NT2/D1 (cell line): ENCODE measurements around the gene ZMAT5.

Experiments
- DNase-seq: peaks from one replicate; pipeline ENCODE4 v3.0.0-alpha.2; 2011; ENCODE audit warnings: low read depth, low spot score
- H3K27me3 ChIP-seq: 2 replicates; pipeline ENCODE4 v1.6.0; 2011; ENCODE audit warnings: mild to moderate bottlenecking; ENCODE audit not compliant: insufficient read length, insufficient read depth
- H3K36me3 ChIP-seq: 2 replicates; pipeline ENCODE4 v1.6.1; 2011; ENCODE audit warnings: mild to moderate bottlenecking, low read length, mixed read lengths; ENCODE audit not compliant: insufficient read depth, insufficient read length
- H3K4me1 ChIP-seq: 2 replicates; pipeline ENCODE4 v1.5.1; 2011; ENCODE audit not compliant: insufficient read depth, insufficient read length
- H3K4me3 ChIP-seq: 2 replicates; pipeline ENCODE4 v1.5.1; 2011; ENCODE audit warnings: low read depth; ENCODE audit not compliant: insufficient read length
- H3K9ac ChIP-seq: 2 replicates; pipeline ENCODE4 v1.6.0; 2011; ENCODE audit warnings: low read depth; ENCODE audit not compliant: insufficient read length
- H3K9me3 ChIP-seq: 2 replicates; pipeline ENCODE4 v1.5.1; 2011; ENCODE audit warnings: mild to moderate bottlenecking, low read length; ENCODE audit not compliant: insufficient read depth
- SUZ12 ChIP-seq: IDR thresholded peaks from 2 replicates; pipeline ENCODE4 v1.6.1; 2011; ENCODE audit not compliant: insufficient read length, insufficient read depth; ENCODE audit errors: extremely low read depth
- YY1 ChIP-seq: IDR thresholded peaks from 2 replicates; pipeline ENCODE4 v1.6.1; 2011; ENCODE audit not compliant: insufficient read length, insufficient read depth
- ZNF274 ChIP-seq: IDR thresholded peaks from 2 replicates; pipeline ENCODE4 v1.6.1; 2011; ENCODE audit warnings: mild to moderate bottlenecking, low read depth, low read length

Gene ZMAT5

GRCh38 chr22:29811377-29811776 is 44.6 kb upstream of the ZMAT5 start:
- Histone ChIP-seq H3K9me3 (no peaks in the 10 kb centered on the region), H3K9ac (no peak overlapping the region), H3K4me3 (no peak overlapping the region), H3K36me3 (peaks cover 78% of the 10 kb centered on the region), H3K4me1 (peaks cover 2% of the 10 kb centered on the region), H3K27me3 (no peaks in the 10 kb centered on the region)
- TF ChIP-seq ZNF274 (no peak), SUZ12 (no peak), YY1 (no peak)
- DNase-seq: no peak

- Histone ChIP-seq H3K27me3 (no peaks in the 10 kb centered on the region), H3K4me1 (peaks cover 2% of the 10 kb centered on the region), H3K36me3 (peaks cover 78% of the 10 kb centered on the region), H3K9ac (no peak overlapping the region), H3K4me3 (no peak overlapping the region), H3K9me3 (no peaks in the 10 kb centered on the region)
- DNase-seq: no peak
- no peak for TF ChIP-seq ZNF274
- no peak for TF ChIP-seq SUZ12
- no peak for TF ChIP-seq YY1
These were observed 43.4 kb upstream of the ZMAT5 start for GRCh38 chr22:29810216-29810615.

GRCh38 chr22:29806196-29806595 is 39.4 kb upstream of the ZMAT5 start:
- H3K9me3 ChIP-seq: no peaks in the 10 kb centered on the region
- DNase-seq: no peak
- H3K4me3 ChIP-seq: no peak overlapping the region
- H3K27me3 ChIP-seq: no peaks in the 10 kb centered on the region
- TF ChIP-seq ZNF274 (no peak), YY1 (no peak), SUZ12 (no peak)
- H3K9ac ChIP-seq: no peak overlapping the region
- peaks cover 2% of the 10 kb centered on the region for H3K4me1 ChIP-seq
- peaks cover 74% of the 10 kb centered on the region for H3K36me3 ChIP-seq

GRCh38 chr22:29804985-29805384 is 38.2 kb upstream of the ZMAT5 start:
- peaks cover 79% of the 10 kb centered on the region for H3K36me3 ChIP-seq
- H3K4me1 ChIP-seq: peaks cover 4% of the 10 kb centered on the region
- H3K9ac ChIP-seq: no peak overlapping the region
- TF ChIP-seq ZNF274 (no peak), SUZ12 (no peak), YY1 (no peak)
- no peaks in the 10 kb centered on the region for H3K9me3 ChIP-seq
- no peak overlapping the region for H3K4me3 ChIP-seq
- H3K27me3 ChIP-seq: no peaks in the 10 kb centered on the region
- DNase-seq: no peak

GRCh38 chr22:29803190-29803589 is 36.4 kb upstream of the ZMAT5 start:
- no peaks in the 10 kb centered on the region for H3K27me3 ChIP-seq
- no peaks in the 10 kb centered on the region for H3K9me3 ChIP-seq
- DNase-seq: no peak
- no peak overlapping the region for H3K4me3 ChIP-seq
- peaks cover 2% of the 10 kb centered on the region for H3K4me1 ChIP-seq
- peaks cover 84% of the 10 kb centered on the region for H3K36me3 ChIP-seq
- H3K9ac ChIP-seq: no peak overlapping the region
- TF ChIP-seq ZNF274 (no peak), YY1 (no peak), SUZ12 (no peak)

GRCh38 chr22:29801796-29802195 is 35.0 kb upstream of the ZMAT5 start:
- TF ChIP-seq SUZ12 (no peak), YY1 (no peak), ZNF274 (no peak)
- H3K9ac ChIP-seq: no peak overlapping the region
- DNase-seq: no peak
- peaks cover 84% of the 10 kb centered on the region for H3K36me3 ChIP-seq
- H3K27me3 ChIP-seq: no peaks in the 10 kb centered on the region
- no peaks in the 10 kb centered on the region for H3K9me3 ChIP-seq
- peaks cover 2% of the 10 kb centered on the region for H3K4me1 ChIP-seq
- no peak overlapping the region for H3K4me3 ChIP-seq

- Histone ChIP-seq H3K27me3 (no peaks in the 10 kb centered on the region), H3K9ac (no peak overlapping the region), H3K4me1 (peaks cover 2% of the 10 kb centered on the region), H3K9me3 (no peaks in the 10 kb centered on the region), H3K36me3 (peaks cover 84% of the 10 kb centered on the region), H3K4me3 (no peak overlapping the region)
- no peak for TF ChIP-seq ZNF274
- no peak for TF ChIP-seq SUZ12
- TF ChIP-seq YY1: no peak
- DNase-seq: peak; percentile 43
These were observed 34.3 kb upstream of the ZMAT5 start for GRCh38 chr22:29801153-29801552.
